ENCODE measurements around the gene OR4K1.

DNA sequence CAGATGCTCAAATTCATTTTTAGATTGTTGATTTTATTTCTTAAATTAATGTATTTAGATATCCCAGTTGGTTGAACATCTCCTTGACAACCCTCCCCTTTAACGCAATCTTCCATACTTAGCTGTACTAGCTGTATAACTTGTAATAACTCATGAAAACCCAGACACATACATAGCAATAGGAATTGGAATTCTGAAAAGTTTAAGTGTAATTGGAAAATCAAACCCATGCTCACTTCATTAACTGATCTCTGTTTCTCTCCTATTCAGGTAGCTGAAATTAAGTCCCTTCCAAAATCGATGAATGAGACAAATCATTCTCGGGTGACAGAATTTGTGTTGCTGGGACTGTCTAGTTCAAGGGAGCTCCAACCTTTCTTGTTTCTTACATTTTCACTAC is 44.6 kb downstream of the OR4K1 start, which contains the start of gene OR4K15:
- TF ChIP-seq POLR2A (IDR thresholded peaks at IDR 0.05), result no peak
- TF ChIP-seq, protein P1, sequence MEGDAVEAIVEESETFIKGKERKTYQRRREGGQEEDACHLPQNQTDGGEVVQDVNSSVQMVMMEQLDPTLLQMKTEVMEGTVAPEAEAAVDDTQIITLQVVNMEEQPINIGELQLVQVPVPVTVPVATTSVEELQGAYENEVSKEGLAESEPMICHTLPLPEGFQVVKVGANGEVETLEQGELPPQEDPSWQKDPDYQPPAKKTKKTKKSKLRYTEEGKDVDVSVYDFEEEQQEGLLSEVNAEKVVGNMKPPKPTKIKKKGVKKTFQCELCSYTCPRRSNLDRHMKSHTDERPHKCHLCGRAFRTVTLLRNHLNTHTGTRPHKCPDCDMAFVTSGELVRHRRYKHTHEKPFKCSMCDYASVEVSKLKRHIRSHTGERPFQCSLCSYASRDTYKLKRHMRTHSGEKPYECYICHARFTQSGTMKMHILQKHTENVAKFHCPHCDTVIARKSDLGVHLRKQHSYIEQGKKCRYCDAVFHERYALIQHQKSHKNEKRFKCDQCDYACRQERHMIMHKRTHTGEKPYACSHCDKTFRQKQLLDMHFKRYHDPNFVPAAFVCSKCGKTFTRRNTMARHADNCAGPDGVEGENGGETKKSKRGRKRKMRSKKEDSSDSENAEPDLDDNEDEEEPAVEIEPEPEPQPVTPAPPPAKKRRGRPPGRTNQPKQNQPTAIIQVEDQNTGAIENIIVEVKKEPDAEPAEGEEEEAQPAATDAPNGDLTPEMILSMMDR (IDR thresholded peaks at IDR 0.05), result no peak

Measured in adrenal gland (tissue), 5 donors.